Rectal smooth muscle tissue (tissue), 1 donor: ENCODE measurements around the gene RRAD.

Experiments used
- H3K27ac ChIP-seq: one replicate; pipeline ENCODE4 v1.7.0; 2013; ENCODE audit warnings: low read depth, low read length, inconsistent platforms
- H3K27me3 ChIP-seq: one replicate; pipeline ENCODE4 v1.7.0; 2013; ENCODE audit warnings: low read length; ENCODE audit not compliant: control insufficient read depth, insufficient read depth
- H3K36me3 ChIP-seq: one replicate; pipeline ENCODE4 v1.7.0; 2013; ENCODE audit warnings: low read length; ENCODE audit not compliant: control insufficient read depth, insufficient read depth
- H3K4me1 ChIP-seq: one replicate; pipeline ENCODE4 v1.7.0; 2013; ENCODE audit warnings: low read length; ENCODE audit not compliant: control insufficient read depth, insufficient read depth
- H3K4me3 ChIP-seq: one replicate; pipeline ENCODE4 v1.7.0; 2013; ENCODE audit warnings: low read length
- H3K9ac ChIP-seq: one replicate; pipeline ENCODE4 v1.7.0; 2013; ENCODE audit warnings: low read length

The RRAD gene

GRCh38 chr16:66885491-66885890, 39.8 kb downstream of the RRAD start:
- Histone ChIP-seq H3K27ac (no peak overlapping the region), H3K9ac (no peak overlapping the region), H3K4me1 (no peaks in the 10 kb centered on the region), H3K4me3 (no peak overlapping the region), H3K27me3 (no peaks in the 10 kb centered on the region), H3K36me3 (peaks cover 16% of the 10 kb centered on the region)

GRCh38 chr16:66882702-66883101, 42.6 kb downstream of the RRAD start:
- Histone ChIP-seq H3K4me1 (peaks cover 5% of the 10 kb centered on the region), H3K27me3 (no peaks in the 10 kb centered on the region), H3K9ac (no peak overlapping the region), H3K36me3 (peaks cover 16% of the 10 kb centered on the region), H3K4me3 (no peak overlapping the region), H3K27ac (no peak overlapping the region)

- no peak overlapping the region for H3K4me3 ChIP-seq
- H3K4me1 ChIP-seq: peaks cover 5% of the 10 kb centered on the region
- no peak overlapping the region for H3K27ac ChIP-seq
- no peak overlapping the region for H3K9ac ChIP-seq
- peaks cover 16% of the 10 kb centered on the region for H3K36me3 ChIP-seq
- no peaks in the 10 kb centered on the region for H3K27me3 ChIP-seq
Observed at GRCh38 chr16:66881964-66882508, 43.3 kb downstream of the RRAD start.

GRCh38 chr16:66881560-66881959, 43.8 kb downstream of the RRAD start:
- H3K27ac ChIP-seq: no peak overlapping the region

GRCh38 chr16:66881014-66881417, 44.3 kb downstream of the RRAD start:
- Histone ChIP-seq H3K9ac (peak overlapping the region; percentile 60), H3K27me3 (no peaks in the 10 kb centered on the region), H3K4me3 (peak overlapping the region; percentile 93), H3K27ac (no peak overlapping the region), H3K36me3 (peaks cover 16% of the 10 kb centered on the region), H3K4me1 (peaks cover 5% of the 10 kb centered on the region)

More at GRCh38 chr16:66881560-66881959, 43.8 kb downstream of the RRAD start:
- Histone ChIP-seq H3K9ac (no peak overlapping the region), H3K4me3 (no peak overlapping the region), H3K27me3 (no peaks in the 10 kb centered on the region), H3K36me3 (peaks cover 16% of the 10 kb centered on the region), H3K4me1 (peaks cover 5% of the 10 kb centered on the region)

- Histone ChIP-seq H3K27me3 (no peaks in the 10 kb centered on the region), H3K27ac (no peak within 1 kb of the TSS), H3K9ac (peak within 1 kb of the TSS; percentile 60), H3K4me3 (peak within 1 kb of the TSS; percentile 93), H3K4me1 (peaks cover 5% of the 10 kb centered on the region), H3K36me3 (peaks cover 13% of the 10 kb centered on the region)
Observed at GRCh38 chr16:66880288-66881013, 44.9 kb downstream of the RRAD start, which contains the start of gene PDP2. Gene PDP2, plus strand, starts transcription at chr16:66880515. Its CDS starts 3,770 bp downstream, at chr16:66884285.

- no peak overlapping the region for H3K9ac ChIP-seq
- no peak overlapping the region for H3K4me3 ChIP-seq
- H3K27ac ChIP-seq: no peak overlapping the region
- H3K36me3 ChIP-seq: no peaks in the 10 kb centered on the region
- H3K27me3 ChIP-seq: no peaks in the 10 kb centered on the region
- H3K4me1 ChIP-seq: peaks cover 5% of the 10 kb centered on the region
Observed at GRCh38 chr16:66878067-66878466, 47.3 kb downstream of the RRAD start.

- Histone ChIP-seq H3K9ac (no peak overlapping the region), H3K27ac (no peak overlapping the region), H3K4me1 (no peaks in the 10 kb centered on the region), H3K4me3 (no peak overlapping the region), H3K36me3 (no peaks in the 10 kb centered on the region), H3K27me3 (no peaks in the 10 kb centered on the region)
Observed at GRCh38 chr16:66874079-66874775, 51.1 kb downstream of the RRAD start.

- H3K4me3 ChIP-seq: no peak overlapping the region
- no peaks in the 10 kb centered on the region for H3K36me3 ChIP-seq
- H3K27ac ChIP-seq: no peak overlapping the region
- no peaks in the 10 kb centered on the region for H3K27me3 ChIP-seq
- no peak overlapping the region for H3K9ac ChIP-seq
- H3K4me1 ChIP-seq: no peaks in the 10 kb centered on the region
Observed at GRCh38 chr16:66873685-66874055, 51.7 kb downstream of the RRAD start.

GRCh38 chr16:66872943-66873684, 52.2 kb downstream of the RRAD start:
- no peak overlapping the region for H3K27ac ChIP-seq
- peak overlapping the region; percentile 45 for H3K9ac ChIP-seq
- H3K4me1 ChIP-seq: no peaks in the 10 kb centered on the region
- no peaks in the 10 kb centered on the region for H3K27me3 ChIP-seq
- no peaks in the 10 kb centered on the region for H3K36me3 ChIP-seq
- H3K4me3 ChIP-seq: peak overlapping the region; percentile 74

GRCh38 chr16:66872559-66872942, 52.8 kb downstream of the RRAD start:
- Histone ChIP-seq H3K27ac (no peak overlapping the region), H3K9ac (peak overlapping the region; percentile 45), H3K27me3 (no peaks in the 10 kb centered on the region), H3K36me3 (no peaks in the 10 kb centered on the region), H3K4me3 (peak overlapping the region; percentile 74), H3K4me1 (no peaks in the 10 kb centered on the region)

GRCh38 chr16:66871840-66872239, 53.5 kb downstream of the RRAD start:
- no peaks in the 10 kb centered on the region for H3K36me3 ChIP-seq
- H3K4me3 ChIP-seq: no peak overlapping the region
- no peak overlapping the region for H3K9ac ChIP-seq
- H3K27me3 ChIP-seq: no peaks in the 10 kb centered on the region
- no peak overlapping the region for H3K27ac ChIP-seq
- H3K4me1 ChIP-seq: no peaks in the 10 kb centered on the region
